K562 (cell line): ENCODE data around the gene AHCYL1. TPM values are rescaled to one million over a fixed set of nuclear protein-coding genes. Genes with fewer than 3 reads are reported as not detected.

Source experiments
- CBX1 ChIP-seq: sonication (generic); IDR thresholded peaks from 2 replicates; pipeline ENCODE4 v1.6.1; 2016; ENCODE audit warnings: antibody characterized with exemption, low read depth, mild to moderate bottlenecking
- COPS2 ChIP-seq: fragments of 450-650 bp; conservative IDR thresholded peaks from 2 replicates; pipeline ENCODE4 v1.6.1; 2016; ENCODE audit warnings: mild to moderate bottlenecking, moderate library complexity
- ELF1 ChIP-seq: fragments of 200-800 bp; sonication (Bioruptor generic); IDR thresholded peaks from 2 replicates; pipeline ENCODE4 v1.6.1; 2016; ENCODE audit warnings: missing genetic modification characterization, missing compliant biosample characterization
- GABPB2 ChIP-seq: fragments of 250-450 bp; sonication (Bioruptor Pico); conservative IDR thresholded peaks from 2 replicates; pipeline ENCODE4 v1.5.1; 2021; ENCODE audit warnings: mild to moderate bottlenecking
- HMGN3 ChIP-seq: IDR thresholded peaks from 2 replicates; pipeline ENCODE4 v1.6.1; 2011; ENCODE audit warnings: borderline replicate concordance, low read depth, mild to moderate bottlenecking, mixed read lengths, low read length; ENCODE audit not compliant: insufficient read length; ENCODE audit errors: extremely low read depth
- JUNB ChIP-seq: fragments of 450-650 bp; formaldehyde crosslinking; conservative IDR thresholded peaks from 2 replicates; pipeline ENCODE4 v1.4.0; 2020; ENCODE audit warnings: mild to moderate bottlenecking
- MAFK ChIP-seq: IDR thresholded peaks from 2 replicates; pipeline ENCODE4 v1.6.1; 2011; ENCODE audit warnings: low read length, improper control_type of control experiment
- MEF2A ChIP-seq: IDR thresholded peaks from 2 replicates; pipeline ENCODE4 v1.6.1; 2011; ENCODE audit warnings: low read depth, mild to moderate bottlenecking, low read length, moderate library complexity; ENCODE audit not compliant: control insufficient read depth
- MEIS2 ChIP-seq: fragments of 450-650 bp; IDR thresholded peaks from 2 replicates; pipeline ENCODE4 v1.6.1; 2014; ENCODE audit warnings: mild to moderate bottlenecking; ENCODE audit not compliant: partially characterized antibody
- NELFE ChIP-seq: IDR thresholded peaks from 2 replicates; pipeline ENCODE4 v1.6.1; 2011; ENCODE audit warnings: mild to moderate bottlenecking; ENCODE audit not compliant: insufficient read depth, insufficient read length
- SMARCC2 ChIP-seq: fragments of 450-650 bp; IDR thresholded peaks from 2 replicates; pipeline ENCODE4 v1.6.1; 2017; ENCODE audit warnings: antibody characterized with exemption, moderate library complexity, mild to moderate bottlenecking, low read depth
- STAT5B ChIP-seq: fragments of 250-450 bp; sonication (Bioruptor Pico); IDR thresholded peaks from 2 replicates; pipeline ENCODE4 v1.8.0; 2021; ENCODE audit warnings: mild to moderate bottlenecking, inconsistent platforms
- ZEB2 ChIP-seq: fragments of 450-650 bp; IDR thresholded peaks from 2 replicates; pipeline ENCODE4 v1.6.1; 2016
- ZNF316 ChIP-seq: fragments of 450-650 bp; IDR thresholded peaks from 2 replicates; pipeline ENCODE4 v1.6.1; 2016
- polyA plus RNA-seq, 8 experiments: library from polyadenylated mRNA; depleted of rRNA in 4 of 8; stranded (reverse) in 5 of 8; unstranded in 3 of 8; fragments of >200 nt; fragmentation: Nextera tagmentation in 2 of 8; fragmentation: Illumina TruSeq in 1 of 8; extraction: Ambion mirVana in 2 of 8; extraction: Trizol in 1 of 8; gene quantifications; 2 replicates each; pipeline versions ENCODE4 v1.2.1 to v1.2.3, GENCODE V29; 2011 to 2014; ENCODE audit warnings: inconsistent platforms in 1 of 8, missing spikeins in 1 of 8
- total RNA-seq, 7 experiments: library from RNA; depleted of rRNA in 6 of 7; stranded (reverse); fragments of >200 nt in 6 of 7; fragmentation: Illumina TruSeq in 2 of 7; extraction: Trizol in 2 of 7; gene quantifications; 2 replicates each; pipeline versions ENCODE4 v1.2.1 to v1.2.3, GENCODE V29; 2011 to 2021; ENCODE audit warnings: low replicate concordance in 1 of 7
- TF ChIP-seq, protein P1 (sequence below): sonication (generic); formaldehyde crosslinking; IDR thresholded peaks from 2 replicates; pipeline ENCODE4 v1.8.0; 2022; ENCODE audit warnings: mild to moderate bottlenecking, missing genetic modification reagents
- TF ChIP-seq, protein P2 (sequence below): sonication (generic); formaldehyde crosslinking; IDR thresholded peaks from 2 replicates; pipeline ENCODE4 v1.4.0; 2020; ENCODE audit warnings: mild to moderate bottlenecking, missing genetic modification reagents
- TF ChIP-seq, protein P3 (sequence below), 3 experiments: fragments of 200-800 bp in 1 of 3; fragments of 250-450 bp in 1 of 3; fragments of 450-650 bp in 1 of 3; sonication (Bioruptor Pico) in 1 of 3; sonication (Bioruptor generic) in 1 of 3; formaldehyde crosslinking in 1 of 3; IDR thresholded peaks; 2 replicates each; pipeline versions ENCODE4 v1.6.1 to v1.8.0; 2016 to 2022; ENCODE audit warnings: mild to moderate bottlenecking in 2 of 3, missing genetic modification characterization in 2 of 3, missing compliant biosample characterization in 1 of 3, moderate library complexity in 1 of 3
- TF ChIP-seq, protein P4 (sequence below): sonication (generic); formaldehyde crosslinking; IDR thresholded peaks from 2 replicates; pipeline ENCODE4 v1.8.0; 2022; ENCODE audit warnings: mild to moderate bottlenecking, missing genetic modification reagents

AHCYL1 gene
- total and polyA plus RNA-seq, 9 of the 15 experiments (the other 6 are each of a cell fraction or from before 2014, with no cell fraction given) = 27.3 to 118 (median 44.5) TPM

DNA sequence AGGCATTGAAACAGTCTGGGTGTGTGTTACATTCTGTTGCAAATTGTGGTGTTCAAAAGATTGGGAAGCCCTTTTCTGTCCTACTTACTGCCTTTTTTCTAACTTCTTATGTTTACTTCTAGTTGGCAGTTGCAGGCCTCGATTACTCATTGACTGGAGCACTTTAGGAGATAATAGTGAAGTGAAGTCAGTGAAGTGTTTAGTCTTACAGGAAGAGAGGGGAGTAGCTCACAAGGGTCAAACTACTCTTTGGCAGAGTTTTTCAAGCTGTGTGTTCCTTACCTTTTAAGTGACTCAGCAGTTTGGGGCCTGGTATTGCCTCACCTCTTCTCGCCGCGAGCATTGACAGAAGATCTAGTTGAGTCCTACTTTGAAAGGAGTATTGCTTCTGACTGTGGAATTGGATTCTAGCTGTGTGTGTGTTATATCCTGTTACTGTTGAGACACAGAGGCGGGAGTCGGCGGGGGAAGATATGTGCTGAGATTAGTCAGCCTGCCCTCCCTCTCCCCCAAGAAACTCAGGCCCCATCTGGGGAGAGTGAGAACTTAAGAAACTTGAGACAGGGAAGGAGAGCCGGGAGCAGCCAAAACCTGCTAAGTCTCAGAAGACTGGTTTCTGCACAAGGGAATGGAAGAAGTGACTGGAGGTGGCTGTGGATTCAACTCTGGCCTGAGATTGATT, 19.3 kb downstream of the AHCYL1 start (continued):
- TF ChIP-seq, protein P1, sequence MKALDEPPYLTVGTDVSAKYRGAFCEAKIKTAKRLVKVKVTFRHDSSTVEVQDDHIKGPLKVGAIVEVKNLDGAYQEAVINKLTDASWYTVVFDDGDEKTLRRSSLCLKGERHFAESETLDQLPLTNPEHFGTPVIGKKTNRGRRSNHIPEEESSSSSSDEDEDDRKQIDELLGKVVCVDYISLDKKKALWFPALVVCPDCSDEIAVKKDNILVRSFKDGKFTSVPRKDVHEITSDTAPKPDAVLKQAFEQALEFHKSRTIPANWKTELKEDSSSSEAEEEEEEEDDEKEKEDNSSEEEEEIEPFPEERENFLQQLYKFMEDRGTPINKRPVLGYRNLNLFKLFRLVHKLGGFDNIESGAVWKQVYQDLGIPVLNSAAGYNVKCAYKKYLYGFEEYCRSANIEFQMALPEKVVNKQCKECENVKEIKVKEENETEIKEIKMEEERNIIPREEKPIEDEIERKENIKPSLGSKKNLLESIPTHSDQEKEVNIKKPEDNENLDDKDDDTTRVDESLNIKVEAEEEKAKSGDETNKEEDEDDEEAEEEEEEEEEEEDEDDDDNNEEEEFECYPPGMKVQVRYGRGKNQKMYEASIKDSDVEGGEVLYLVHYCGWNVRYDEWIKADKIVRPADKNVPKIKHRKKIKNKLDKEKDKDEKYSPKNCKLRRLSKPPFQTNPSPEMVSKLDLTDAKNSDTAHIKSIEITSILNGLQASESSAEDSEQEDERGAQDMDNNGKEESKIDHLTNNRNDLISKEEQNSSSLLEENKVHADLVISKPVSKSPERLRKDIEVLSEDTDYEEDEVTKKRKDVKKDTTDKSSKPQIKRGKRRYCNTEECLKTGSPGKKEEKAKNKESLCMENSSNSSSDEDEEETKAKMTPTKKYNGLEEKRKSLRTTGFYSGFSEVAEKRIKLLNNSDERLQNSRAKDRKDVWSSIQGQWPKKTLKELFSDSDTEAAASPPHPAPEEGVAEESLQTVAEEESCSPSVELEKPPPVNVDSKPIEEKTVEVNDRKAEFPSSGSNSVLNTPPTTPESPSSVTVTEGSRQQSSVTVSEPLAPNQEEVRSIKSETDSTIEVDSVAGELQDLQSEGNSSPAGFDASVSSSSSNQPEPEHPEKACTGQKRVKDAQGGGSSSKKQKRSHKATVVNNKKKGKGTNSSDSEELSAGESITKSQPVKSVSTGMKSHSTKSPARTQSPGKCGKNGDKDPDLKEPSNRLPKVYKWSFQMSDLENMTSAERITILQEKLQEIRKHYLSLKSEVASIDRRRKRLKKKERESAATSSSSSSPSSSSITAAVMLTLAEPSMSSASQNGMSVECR (CRISPR knock-in tag) = no peak
- TF ChIP-seq, protein P2, sequence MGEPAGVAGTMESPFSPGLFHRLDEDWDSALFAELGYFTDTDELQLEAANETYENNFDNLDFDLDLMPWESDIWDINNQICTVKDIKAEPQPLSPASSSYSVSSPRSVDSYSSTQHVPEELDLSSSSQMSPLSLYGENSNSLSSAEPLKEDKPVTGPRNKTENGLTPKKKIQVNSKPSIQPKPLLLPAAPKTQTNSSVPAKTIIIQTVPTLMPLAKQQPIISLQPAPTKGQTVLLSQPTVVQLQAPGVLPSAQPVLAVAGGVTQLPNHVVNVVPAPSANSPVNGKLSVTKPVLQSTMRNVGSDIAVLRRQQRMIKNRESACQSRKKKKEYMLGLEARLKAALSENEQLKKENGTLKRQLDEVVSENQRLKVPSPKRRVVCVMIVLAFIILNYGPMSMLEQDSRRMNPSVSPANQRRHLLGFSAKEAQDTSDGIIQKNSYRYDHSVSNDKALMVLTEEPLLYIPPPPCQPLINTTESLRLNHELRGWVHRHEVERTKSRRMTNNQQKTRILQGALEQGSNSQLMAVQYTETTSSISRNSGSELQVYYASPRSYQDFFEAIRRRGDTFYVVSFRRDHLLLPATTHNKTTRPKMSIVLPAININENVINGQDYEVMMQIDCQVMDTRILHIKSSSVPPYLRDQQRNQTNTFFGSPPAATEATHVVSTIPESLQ (CRISPR knock-in tag) = no peak
- peak; percentile 66 for TF ChIP-seq MEIS2
- no peak for TF ChIP-seq CBX1
- TF ChIP-seq COPS2 = no peak
- TF ChIP-seq HMGN3 = no peak
- peak; percentile 88 for TF ChIP-seq ZEB2
- peak; percentile 94 for TF ChIP-seq MAFK
- no peak for TF ChIP-seq MEF2A
- peak; percentile 68 for TF ChIP-seq SMARCC2
- no peak for TF ChIP-seq ELF1 (tag)
- TF ChIP-seq, protein P3, sequence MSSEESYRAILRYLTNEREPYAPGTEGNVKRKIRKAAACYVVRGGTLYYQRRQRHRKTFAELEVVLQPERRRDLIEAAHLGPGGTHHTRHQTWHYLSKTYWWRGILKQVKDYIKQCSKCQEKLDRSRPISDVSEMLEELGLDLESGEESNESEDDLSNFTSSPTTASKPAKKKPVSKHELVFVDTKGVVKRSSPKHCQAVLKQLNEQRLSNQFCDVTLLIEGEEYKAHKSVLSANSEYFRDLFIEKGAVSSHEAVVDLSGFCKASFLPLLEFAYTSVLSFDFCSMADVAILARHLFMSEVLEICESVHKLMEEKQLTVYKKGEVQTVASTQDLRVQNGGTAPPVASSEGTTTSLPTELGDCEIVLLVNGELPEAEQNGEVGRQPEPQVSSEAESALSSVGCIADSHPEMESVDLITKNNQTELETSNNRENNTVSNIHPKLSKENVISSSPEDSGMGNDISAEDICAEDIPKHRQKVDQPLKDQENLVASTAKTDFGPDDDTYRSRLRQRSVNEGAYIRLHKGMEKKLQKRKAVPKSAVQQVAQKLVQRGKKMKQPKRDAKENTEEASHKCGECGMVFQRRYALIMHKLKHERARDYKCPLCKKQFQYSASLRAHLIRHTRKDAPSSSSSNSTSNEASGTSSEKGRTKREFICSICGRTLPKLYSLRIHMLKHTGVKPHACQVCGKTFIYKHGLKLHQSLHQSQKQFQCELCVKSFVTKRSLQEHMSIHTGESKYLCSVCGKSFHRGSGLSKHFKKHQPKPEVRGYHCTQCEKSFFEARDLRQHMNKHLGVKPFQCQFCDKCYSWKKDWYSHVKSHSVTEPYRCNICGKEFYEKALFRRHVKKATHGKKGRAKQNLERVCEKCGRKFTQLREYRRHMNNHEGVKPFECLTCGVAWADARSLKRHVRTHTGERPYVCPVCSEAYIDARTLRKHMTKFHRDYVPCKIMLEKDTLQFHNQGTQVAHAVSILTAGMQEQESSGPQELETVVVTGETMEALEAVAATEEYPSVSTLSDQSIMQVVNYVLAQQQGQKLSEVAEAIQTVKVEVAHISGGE (CRISPR knock-in tag; IDR thresholded peaks at IDR 0.05) = no peak
- TF ChIP-seq GABPB2 (CRISPR knock-in tag) = no peak
- no peak for TF ChIP-seq STAT5B (CRISPR knock-in tag)
- TF ChIP-seq, protein P4, sequence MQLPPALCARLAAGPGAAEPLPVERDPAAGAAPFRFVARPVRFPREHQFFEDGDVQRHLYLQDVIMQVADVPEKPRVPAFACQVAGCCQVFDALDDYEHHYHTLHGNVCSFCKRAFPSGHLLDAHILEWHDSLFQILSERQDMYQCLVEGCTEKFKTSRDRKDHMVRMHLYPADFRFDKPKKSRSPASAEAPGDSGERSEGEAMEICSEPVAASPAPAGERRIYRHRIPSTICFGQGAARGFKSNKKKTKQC (CRISPR knock-in tag) = no peak
- no peak for TF ChIP-seq NELFE
- TF ChIP-seq JUNB (CRISPR knock-in tag) = no peak
- peak; percentile 99 for TF ChIP-seq ZNF316
